Suppressor macrophage treated with lipopolysaccharide for 4 hours (primary cell): ENCODE measurements around the gene TENT5C.

Experiments
- DNase-seq: peaks from one replicate; pipeline ENCODE4 v3.0.0-alpha.2; 2020

The TENT5C gene

DNA sequence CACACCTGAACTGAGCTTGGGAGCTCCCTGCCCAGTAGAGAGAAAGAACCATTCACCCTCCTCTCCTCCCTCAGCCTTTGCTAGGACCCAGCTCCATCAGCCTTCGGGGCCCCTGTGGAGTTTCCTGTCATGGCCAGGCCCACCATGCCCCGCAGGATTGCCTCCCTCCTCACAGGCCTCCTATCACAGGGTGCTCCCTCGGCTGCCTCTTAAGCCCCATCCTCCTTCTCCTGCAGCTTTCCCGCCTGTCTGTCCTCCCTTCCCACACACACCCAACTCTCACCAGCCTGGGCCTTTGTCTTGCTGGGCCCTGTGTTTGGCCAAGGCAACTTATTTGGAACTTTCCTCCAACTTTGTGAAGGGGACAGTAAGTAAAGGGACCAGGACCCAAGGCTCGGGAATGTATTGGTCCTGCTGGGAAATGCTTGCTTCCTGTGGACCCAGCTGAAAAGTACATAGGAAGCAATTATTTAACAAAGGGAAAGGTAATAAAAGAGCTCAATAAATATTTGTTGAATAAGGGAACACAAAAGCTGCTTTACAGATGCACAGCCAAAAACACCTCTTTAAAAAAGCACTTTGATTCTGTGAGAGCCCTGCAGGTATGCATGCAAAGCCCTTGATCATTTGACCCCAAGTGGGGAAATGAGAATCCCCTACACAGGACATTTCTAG lies 31.6 kb upstream of the TENT5C start:
- DNase-seq, result no peak

DNA sequence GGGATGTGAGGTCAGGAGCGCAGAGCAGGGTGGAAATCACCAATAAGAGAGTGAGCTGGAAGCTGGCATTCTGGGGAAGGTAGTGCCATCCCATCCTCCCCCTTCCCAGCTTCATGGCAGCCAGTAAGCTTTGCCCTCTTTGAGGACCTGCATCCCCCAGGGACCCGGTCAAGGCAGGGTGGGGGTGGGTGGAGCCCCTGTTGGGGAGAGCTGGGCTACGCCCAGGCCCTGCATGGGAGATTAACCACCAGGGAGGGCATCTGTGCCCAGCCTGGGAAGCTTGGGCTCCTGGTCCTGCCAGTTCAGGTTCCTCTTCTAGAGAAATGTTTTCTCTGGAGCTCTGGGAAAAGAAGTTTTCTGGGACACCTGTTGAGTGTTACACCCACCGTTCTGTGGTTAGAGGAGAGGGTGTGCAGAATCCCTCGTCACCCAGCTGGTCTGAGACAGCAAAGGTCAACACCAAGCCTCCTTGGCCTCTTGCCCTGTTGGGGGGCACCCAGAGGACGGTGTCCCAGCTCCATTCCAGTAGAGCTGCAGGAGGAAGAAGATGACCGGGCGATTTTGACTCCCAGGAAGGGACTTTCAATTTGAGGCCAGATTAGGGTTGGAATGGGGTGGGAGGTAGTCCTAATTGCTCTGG lies 30.1 kb upstream of the TENT5C start:
- DNase-seq, result no peak

DNA sequence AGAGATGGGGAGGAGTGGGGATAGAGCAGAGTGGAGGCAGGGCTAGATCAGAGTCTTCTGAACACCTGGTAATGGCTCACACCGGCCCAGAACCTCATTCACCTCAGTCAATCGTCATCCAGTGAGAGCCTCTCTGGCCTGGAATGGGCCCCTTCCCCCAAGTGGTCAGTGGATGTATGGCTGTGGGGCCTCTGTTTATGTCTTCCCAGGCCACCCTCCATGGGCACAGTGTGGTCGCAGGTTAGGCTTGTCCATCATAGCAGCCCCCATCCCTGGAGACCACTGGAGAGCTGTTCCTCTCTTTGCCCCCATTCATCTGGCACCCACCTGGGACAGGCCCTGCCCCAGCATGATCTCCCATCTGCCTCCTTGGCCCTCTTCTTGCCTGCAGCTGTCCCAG lies 29.6 kb upstream of the TENT5C start:
- no peak for DNase-seq

DNA sequence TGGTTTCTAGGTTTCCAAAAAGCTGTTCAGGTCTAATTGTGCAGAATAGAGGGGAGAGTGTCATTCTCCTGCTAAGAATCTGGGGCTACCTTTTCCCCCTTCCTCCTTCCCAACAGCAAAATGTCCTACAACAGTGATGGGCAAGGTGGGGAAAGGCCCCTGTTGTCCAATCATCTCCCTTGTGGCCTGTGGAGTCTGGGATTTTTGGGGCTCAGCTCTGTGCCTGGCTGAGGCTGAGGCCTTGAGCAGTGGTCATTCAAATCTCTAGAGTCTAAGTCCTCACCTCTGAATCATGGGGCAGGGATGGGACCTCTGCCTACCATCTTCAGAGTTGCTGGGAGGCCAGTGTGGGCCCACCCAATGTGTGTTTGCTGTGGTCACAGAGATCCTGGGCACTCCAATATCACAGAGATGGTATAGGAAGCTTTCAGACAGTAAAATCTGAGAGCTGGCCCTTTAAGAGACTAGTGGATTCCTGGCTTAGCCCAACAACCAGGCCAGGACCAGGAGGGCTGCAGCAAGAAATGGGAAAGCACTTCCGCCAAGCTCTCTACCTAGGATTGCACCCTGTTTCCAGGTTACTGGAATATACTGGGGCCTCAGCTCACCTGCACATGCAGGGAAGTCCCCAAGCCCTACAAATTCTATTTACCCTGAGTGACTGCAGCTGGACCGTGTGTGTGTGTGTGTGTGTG lies 28.5 kb upstream of the TENT5C start:
- no peak for DNase-seq

GRCh38 chr1:117578466-117578865 lies 27.4 kb upstream of the TENT5C start:
- DNase-seq, result no peak

DNA sequence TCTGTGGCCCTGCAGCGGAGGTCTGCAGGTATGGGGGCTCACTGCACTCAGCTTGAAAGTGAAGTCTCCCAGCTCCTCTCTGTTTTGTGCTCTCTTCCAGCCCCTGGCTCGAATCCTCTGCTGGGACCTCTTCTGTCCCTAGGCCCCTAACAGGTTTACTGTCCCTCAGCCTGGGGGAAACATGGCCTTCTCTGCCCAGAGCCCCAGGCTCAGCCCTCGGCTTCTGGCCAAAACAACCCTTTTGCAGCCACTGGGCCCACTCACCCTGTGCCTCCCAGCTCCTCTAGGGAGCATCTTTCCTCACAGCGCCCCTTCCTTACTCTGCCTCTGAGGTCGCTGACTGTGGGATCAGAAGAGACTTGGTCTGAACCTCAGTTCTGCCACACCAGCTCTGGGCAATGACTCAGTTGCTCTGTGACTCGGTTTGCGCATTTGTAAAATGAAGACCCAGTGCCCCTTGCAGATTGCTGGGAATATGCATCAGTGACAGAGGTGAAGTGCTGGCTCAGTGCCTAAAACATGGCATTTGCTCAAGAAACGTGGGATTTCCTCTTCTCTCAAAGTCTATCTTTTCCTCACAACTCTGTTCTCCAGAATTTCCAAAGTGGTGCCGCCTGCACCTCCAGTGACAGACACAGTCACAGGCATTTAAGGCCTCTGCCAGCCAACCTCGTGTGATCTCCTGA lies 26.5 kb upstream of the TENT5C start:
- no peak for DNase-seq

- no peak for DNase-seq
Observed at GRCh38 chr1:117580436-117580835, 25.4 kb upstream of the TENT5C start.

DNA sequence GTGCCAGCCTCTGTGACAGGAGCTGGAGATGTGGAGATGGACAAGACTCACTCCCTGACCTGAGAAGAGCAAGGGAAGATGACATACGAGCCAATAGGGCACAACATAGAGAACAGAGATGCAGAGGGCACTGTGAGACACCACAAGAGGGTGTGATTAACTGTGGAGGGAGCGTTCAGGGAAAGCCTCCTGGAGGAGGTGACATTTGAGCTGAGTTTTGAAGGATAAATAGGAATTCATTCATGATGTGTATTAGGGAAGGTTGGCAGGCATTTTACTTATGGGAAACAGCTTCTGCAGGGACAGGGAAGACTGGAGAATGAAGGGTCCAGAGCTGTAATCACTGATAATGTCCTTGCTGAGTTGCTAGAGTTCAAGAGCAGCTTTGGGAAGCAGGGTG lies 25.0 kb upstream of the TENT5C start:
- no peak for DNase-seq

GRCh38 chr1:117581391-117581943 lies 24.4 kb upstream of the TENT5C start:
- no peak for DNase-seq

- no peak for DNase-seq
Observed at GRCh38 chr1:117582451-117582850, 23.4 kb upstream of the TENT5C start.

GRCh38 chr1:117583247-117583646 lies 22.6 kb upstream of the TENT5C start:
- no peak for DNase-seq

DNA sequence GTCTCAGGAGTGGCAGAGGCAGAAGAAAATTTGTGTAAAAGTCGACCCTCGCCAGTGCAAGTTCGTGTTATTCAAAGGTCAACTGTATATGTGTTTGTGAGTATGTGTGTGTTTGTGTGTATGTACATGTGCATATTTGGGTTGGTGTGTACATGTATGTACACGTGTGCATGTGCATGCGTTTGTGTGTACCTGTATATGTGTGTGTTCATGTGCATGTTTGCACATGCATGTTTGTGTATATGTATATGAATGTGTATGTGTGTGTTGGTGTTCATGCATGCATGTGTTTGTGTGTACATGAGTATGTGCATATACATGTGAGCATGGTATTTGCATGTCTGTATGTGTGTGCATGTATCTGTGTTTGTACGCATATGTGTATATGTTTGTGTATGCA lies 21.7 kb upstream of the TENT5C start:
- no peak for DNase-seq

GRCh38 chr1:117585086-117585485 lies 20.8 kb upstream of the TENT5C start:
- no peak for DNase-seq

GRCh38 chr1:117586337-117586736 lies 19.5 kb upstream of the TENT5C start:
- no peak for DNase-seq

DNA sequence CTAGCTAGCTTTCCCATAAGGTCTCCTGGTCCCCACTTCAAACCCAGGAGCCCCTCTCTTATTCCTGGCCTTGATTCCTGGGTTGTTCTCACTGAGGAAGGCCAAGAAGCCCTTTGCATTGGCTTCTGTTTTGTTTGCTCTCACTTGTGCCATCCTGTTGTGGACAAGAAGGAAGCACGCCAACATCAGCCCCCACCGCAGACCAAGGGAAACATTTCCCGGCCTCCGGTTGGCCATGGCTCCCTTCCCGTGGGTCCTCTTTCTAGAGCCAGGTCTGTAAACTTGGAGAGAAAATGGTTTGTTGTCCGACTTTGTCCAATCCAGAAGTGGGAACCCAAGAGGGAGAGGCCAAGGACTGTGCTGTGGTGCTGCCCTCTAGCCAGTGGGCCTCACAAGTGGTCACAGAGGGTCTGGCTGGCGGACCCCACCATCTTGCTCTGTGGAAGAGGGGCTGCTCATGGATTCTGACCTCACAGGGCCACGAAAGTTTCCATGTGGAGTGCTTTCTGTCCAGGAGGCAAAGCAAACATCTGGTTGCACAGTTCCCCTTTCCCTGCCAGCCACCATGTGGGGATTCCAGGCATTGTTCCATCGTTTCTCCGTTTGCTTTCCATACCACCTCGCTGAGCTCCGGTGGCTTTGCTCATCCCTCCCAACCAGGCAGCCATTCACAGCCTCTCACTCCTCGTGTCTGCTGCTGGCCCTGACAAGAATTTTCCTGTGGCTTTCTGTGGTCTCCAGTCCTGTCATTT lies 18.9 kb upstream of the TENT5C start:
- DNase-seq, result no peak

DNA sequence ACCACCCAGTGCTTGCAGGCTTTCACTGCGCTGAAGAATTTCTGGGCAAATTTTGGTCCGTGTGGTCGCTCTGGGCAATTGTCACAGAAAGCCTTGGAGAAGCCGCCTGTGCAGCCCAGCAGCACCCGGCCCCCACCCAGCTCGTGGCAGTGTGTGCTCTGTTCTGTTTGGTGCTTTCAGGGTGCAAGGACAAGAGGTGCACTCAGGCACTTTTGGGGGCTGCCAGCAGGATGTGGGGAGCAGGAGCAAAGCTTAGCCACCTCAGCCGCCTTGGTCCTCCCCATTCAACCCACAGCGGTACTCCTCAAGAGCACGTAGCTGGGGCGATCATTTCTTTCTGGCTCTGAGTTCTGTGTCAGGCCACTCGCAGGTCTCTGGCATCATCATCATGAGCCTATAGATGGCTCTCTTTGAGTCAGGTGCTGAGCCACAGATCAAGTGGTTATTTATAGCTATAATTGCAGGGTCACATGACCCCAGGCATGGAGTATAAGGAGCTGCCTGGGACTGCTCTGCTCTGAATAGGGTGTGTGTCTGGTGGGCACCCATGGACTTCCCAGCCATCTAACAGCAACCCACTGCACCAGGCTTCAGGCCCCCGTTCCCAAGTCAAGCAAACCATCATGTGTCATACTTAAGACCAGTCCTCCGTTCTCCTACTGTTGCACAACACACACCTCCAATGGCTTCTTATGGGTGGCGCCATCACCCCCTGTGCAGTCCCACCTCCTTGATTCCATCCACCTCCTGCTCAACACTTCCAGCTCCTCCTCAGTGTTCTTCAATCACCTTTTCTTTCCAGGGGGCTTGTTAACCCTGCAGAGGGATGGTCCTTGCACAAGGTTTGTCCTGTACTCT lies 18.1 kb upstream of the TENT5C start:
- no peak for DNase-seq

- DNase-seq, result no peak
Observed at GRCh38 chr1:117589544-117589943, 16.3 kb upstream of the TENT5C start.

DNA sequence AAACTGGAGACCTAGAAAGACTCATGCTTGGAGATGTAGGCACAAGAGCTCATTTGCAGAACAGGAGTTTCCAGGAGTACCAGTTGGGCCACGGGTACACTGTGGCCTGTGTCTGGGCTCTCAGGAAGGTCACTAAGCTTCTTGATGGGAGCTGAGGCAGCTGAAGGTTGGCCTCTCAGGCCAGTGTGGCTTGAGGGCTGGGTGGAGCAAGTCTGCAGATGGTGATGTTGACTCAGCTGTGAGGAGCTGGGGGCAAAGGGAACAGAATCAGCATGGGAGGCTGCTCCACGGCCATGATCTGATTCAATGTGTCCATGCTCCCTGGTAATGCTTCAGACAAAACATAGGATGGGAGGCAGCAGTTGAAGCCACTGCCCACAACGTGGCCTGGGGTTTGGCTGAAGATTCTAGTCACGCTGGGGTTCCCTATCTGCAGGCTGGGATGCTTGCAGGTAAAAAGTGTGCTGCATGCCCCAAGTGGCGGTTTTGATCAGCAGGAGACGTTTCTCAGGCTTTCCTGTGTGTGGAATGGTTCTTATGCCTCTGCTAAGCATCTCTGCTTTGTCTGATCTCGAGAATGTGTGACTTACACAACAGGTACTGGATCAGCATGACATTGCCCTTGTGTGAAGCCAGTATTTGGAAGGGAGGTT lies 15.4 kb upstream of the TENT5C start:
- DNase-seq, result no peak

GRCh38 chr1:117591252-117591651 lies 14.6 kb upstream of the TENT5C start:
- no peak for DNase-seq

DNA sequence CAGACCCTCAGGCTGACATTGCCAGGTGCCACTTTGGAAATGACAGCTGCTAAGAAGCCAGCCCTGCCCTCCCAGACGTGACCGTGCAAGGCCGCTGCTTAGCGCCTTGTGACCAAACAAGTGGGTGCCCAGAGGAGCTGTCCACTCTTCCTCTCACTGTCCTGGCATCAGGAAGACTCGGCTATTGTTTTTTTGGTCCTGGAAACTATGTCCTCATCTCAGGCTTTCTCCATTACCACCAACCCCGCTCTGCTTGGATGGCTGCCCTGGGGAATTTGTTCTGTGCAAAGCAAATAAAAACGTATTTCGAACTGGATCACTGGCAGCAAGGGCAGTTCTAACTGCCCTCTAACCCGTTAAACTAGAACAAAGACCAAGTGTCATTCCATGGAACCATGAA lies 13.7 kb upstream of the TENT5C start:
- no peak for DNase-seq
